ENCODE results near the gene TM7SF2.

GRCh38 chr11:65157336-65157735 is 45.7 kb downstream of the TM7SF2 start:
- TF ChIP-seq CTCF (IDR thresholded peaks at IDR 0.05) = no peak
- no peak for TF ChIP-seq KAT7 (CRISPR knock-in tag; IDR thresholded peaks at IDR 0.05; ENCODE audit: borderline replicate concordance)
- no peak for TF ChIP-seq CREM (CRISPR knock-in tag; IDR thresholded peaks at IDR 0.05)
- no peak for TF ChIP-seq MAX (CRISPR knock-in tag; IDR thresholded peaks at IDR 0.05)
- no peak for TF ChIP-seq NR2C2 (CRISPR knock-in tag; IDR thresholded peaks at IDR 0.05)
- TF ChIP-seq ZNF232 (CRISPR knock-in tag; IDR thresholded peaks at IDR 0.05) = no peak
- TF ChIP-seq SP1 (CRISPR knock-in tag; conservative IDR thresholded peaks at IDR 0.05) = no peak
- no peak for TF ChIP-seq ESRRA (CRISPR knock-in tag; IDR thresholded peaks at IDR 0.05; ENCODE audit: borderline replicate concordance)
- TF ChIP-seq ZNF512 (CRISPR knock-in tag; IDR thresholded peaks at IDR 0.05; ENCODE audit: borderline replicate concordance) = no peak
- TF ChIP-seq CBFB (CRISPR knock-in tag; IDR thresholded peaks at IDR 0.05; ENCODE audit: low read depth) = no peak
- TF ChIP-seq GABPB1 (CRISPR knock-in tag; IDR thresholded peaks at IDR 0.05) = no peak
- TF ChIP-seq ZNF138 (CRISPR knock-in tag; conservative IDR thresholded peaks at IDR 0.05) = no peak
- TF ChIP-seq, protein P1, sequence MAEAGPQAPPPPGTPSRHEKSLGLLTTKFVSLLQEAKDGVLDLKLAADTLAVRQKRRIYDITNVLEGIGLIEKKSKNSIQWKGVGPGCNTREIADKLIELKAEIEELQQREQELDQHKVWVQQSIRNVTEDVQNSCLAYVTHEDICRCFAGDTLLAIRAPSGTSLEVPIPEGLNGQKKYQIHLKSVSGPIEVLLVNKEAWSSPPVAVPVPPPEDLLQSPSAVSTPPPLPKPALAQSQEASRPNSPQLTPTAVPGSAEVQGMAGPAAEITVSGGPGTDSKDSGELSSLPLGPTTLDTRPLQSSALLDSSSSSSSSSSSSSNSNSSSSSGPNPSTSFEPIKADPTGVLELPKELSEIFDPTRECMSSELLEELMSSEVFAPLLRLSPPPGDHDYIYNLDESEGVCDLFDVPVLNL (CRISPR knock-in tag; IDR thresholded peaks at IDR 0.05; ENCODE audit: borderline replicate concordance, low read depth) = no peak
